IPS-18a (cell line): ENCODE measurements around the gene NTM.

ENCODE experiments used
- H3K27ac ChIP-seq: one replicate; pipeline ENCODE4 v1.5.1; 2013; ENCODE audit warnings: low read length
- H3K27me3 ChIP-seq: one replicate; pipeline ENCODE4 v1.6.1; 2013; ENCODE audit warnings: mild to moderate bottlenecking, low read length; ENCODE audit not compliant: control insufficient read depth, insufficient read depth
- H3K36me3 ChIP-seq: one replicate; pipeline ENCODE4 v1.6.1; 2013; ENCODE audit warnings: low read depth, low read length; ENCODE audit not compliant: control insufficient read depth
- H3K4me1 ChIP-seq: one replicate; pipeline ENCODE4 v1.6.1; 2013; ENCODE audit warnings: low read depth, low read length; ENCODE audit not compliant: control insufficient read depth
- H3K4me3 ChIP-seq: one replicate; pipeline ENCODE4 v1.5.1; 2013; ENCODE audit warnings: low read length
- H3K9ac ChIP-seq: one replicate; pipeline ENCODE4 v1.6.1; 2013; ENCODE audit warnings: mild to moderate bottlenecking, low read length, moderate library complexity
- H3K9me3 ChIP-seq: one replicate; pipeline ENCODE4 v1.6.1; 2013; ENCODE audit warnings: low read depth, low read length; ENCODE audit not compliant: control insufficient read depth

Gene NTM

GRCh38 chr11:132161403-132162078 lies 791.1 kb downstream of the NTM start:
- Histone ChIP-seq H3K36me3 (no peaks in the 10 kb centered on the region), H3K27me3 (no peaks in the 10 kb centered on the region), H3K27ac (no peak overlapping the region), H3K9me3 (no peaks in the 10 kb centered on the region), H3K4me3 (no peak overlapping the region), H3K9ac (no peak overlapping the region), H3K4me1 (no peaks in the 10 kb centered on the region)

GRCh38 chr11:132168344-132168981 lies 798.0 kb downstream of the NTM start:
- Histone ChIP-seq H3K27ac (no peak overlapping the region), H3K9me3 (no peaks in the 10 kb centered on the region), H3K4me3 (no peak overlapping the region), H3K36me3 (no peaks in the 10 kb centered on the region), H3K27me3 (no peaks in the 10 kb centered on the region), H3K4me1 (no peaks in the 10 kb centered on the region), H3K9ac (no peak overlapping the region)

GRCh38 chr11:132171031-132171430 lies 800.6 kb downstream of the NTM start:
- Histone ChIP-seq H3K27me3 (no peaks in the 10 kb centered on the region), H3K27ac (no peak overlapping the region), H3K9ac (no peak overlapping the region), H3K4me1 (no peaks in the 10 kb centered on the region), H3K36me3 (no peaks in the 10 kb centered on the region), H3K4me3 (no peak overlapping the region), H3K9me3 (no peaks in the 10 kb centered on the region)

GRCh38 chr11:132174362-132175255 lies 804.2 kb downstream of the NTM start:
- Histone ChIP-seq H3K4me3 (no peak overlapping the region), H3K36me3 (no peaks in the 10 kb centered on the region), H3K27me3 (no peaks in the 10 kb centered on the region), H3K4me1 (no peaks in the 10 kb centered on the region), H3K9me3 (no peaks in the 10 kb centered on the region), H3K27ac (no peak overlapping the region), H3K9ac (no peak overlapping the region)

GRCh38 chr11:132177106-132177505 lies 806.7 kb downstream of the NTM start:
- Histone ChIP-seq H3K27ac (no peak overlapping the region), H3K27me3 (no peaks in the 10 kb centered on the region), H3K4me3 (no peak overlapping the region), H3K36me3 (no peaks in the 10 kb centered on the region), H3K9ac (no peak overlapping the region), H3K9me3 (no peaks in the 10 kb centered on the region), H3K4me1 (no peaks in the 10 kb centered on the region)

- Histone ChIP-seq H3K27ac (no peak overlapping the region), H3K4me3 (no peak overlapping the region), H3K9ac (no peak overlapping the region), H3K4me1 (no peaks in the 10 kb centered on the region), H3K36me3 (no peaks in the 10 kb centered on the region), H3K9me3 (no peaks in the 10 kb centered on the region), H3K27me3 (no peaks in the 10 kb centered on the region)
These were observed 813.7 kb downstream of the NTM start for GRCh38 chr11:132184079-132184478.

- H3K27ac ChIP-seq = no peak overlapping the region
- H3K9ac ChIP-seq = no peak overlapping the region
- no peak overlapping the region for H3K4me3 ChIP-seq
- no peaks in the 10 kb centered on the region for H3K4me1 ChIP-seq
- H3K9me3 ChIP-seq = no peaks in the 10 kb centered on the region
- H3K27me3 ChIP-seq = no peaks in the 10 kb centered on the region
- H3K36me3 ChIP-seq = no peaks in the 10 kb centered on the region
These were observed 815.5 kb downstream of the NTM start for GRCh38 chr11:132185726-132186592.

- Histone ChIP-seq H3K27ac (no peak overlapping the region), H3K9me3 (no peaks in the 10 kb centered on the region), H3K9ac (no peak overlapping the region), H3K27me3 (no peaks in the 10 kb centered on the region), H3K36me3 (no peaks in the 10 kb centered on the region), H3K4me1 (no peaks in the 10 kb centered on the region), H3K4me3 (no peak overlapping the region)
These were observed 816.3 kb downstream of the NTM start for GRCh38 chr11:132186699-132187098.

- H3K4me1 ChIP-seq = no peaks in the 10 kb centered on the region
- no peaks in the 10 kb centered on the region for H3K36me3 ChIP-seq
- H3K9ac ChIP-seq = no peak overlapping the region
- no peaks in the 10 kb centered on the region for H3K9me3 ChIP-seq
- no peaks in the 10 kb centered on the region for H3K27me3 ChIP-seq
- no peak overlapping the region for H3K4me3 ChIP-seq
- no peak overlapping the region for H3K27ac ChIP-seq
These were observed 817.0 kb downstream of the NTM start for GRCh38 chr11:132187386-132187785.

- Histone ChIP-seq H3K4me3 (no peak overlapping the region), H3K9ac (no peak overlapping the region), H3K27me3 (no peaks in the 10 kb centered on the region), H3K9me3 (no peaks in the 10 kb centered on the region), H3K36me3 (no peaks in the 10 kb centered on the region), H3K4me1 (no peaks in the 10 kb centered on the region), H3K27ac (no peak overlapping the region)
These were observed 817.4 kb downstream of the NTM start for GRCh38 chr11:132187814-132188213.

GRCh38 chr11:132196928-132197327 lies 826.5 kb downstream of the NTM start:
- Histone ChIP-seq H3K36me3 (no peaks in the 10 kb centered on the region), H3K9me3 (no peaks in the 10 kb centered on the region), H3K27me3 (no peaks in the 10 kb centered on the region), H3K4me1 (no peaks in the 10 kb centered on the region), H3K9ac (no peak overlapping the region), H3K4me3 (no peak overlapping the region), H3K27ac (no peak overlapping the region)
